GM12801 (cell line): Measurements from ENCODE around the gene C1S.

Experiments
- CTCF ChIP-seq: IDR thresholded peaks from one replicate; pipeline ENCODE4 v1.5.1; 2011; ENCODE audit warnings: control low read depth; ENCODE audit not compliant: insufficient read length; ENCODE audit errors: extremely low read depth

C1S gene

GRCh38 chr12:7108796-7109571 lies 48.5 kb downstream of the C1S start, which contains the start of gene C1RL:
Gene C1RL (minus strand): TSS chr12:7109214. CDS start chr12:7109180, 34 bp downstream.
- TF ChIP-seq CTCF = peak; percentile 48

GRCh38 chr12:7109572-7109920 lies 49.0 kb downstream of the C1S start:
- no peak for TF ChIP-seq CTCF

- TF ChIP-seq CTCF = no peak
Measured at GRCh38 chr12:7110661-7111060, 50.1 kb downstream of the C1S start.

- TF ChIP-seq CTCF = no peak
Measured at GRCh38 chr12:7112041-7112440, 51.5 kb downstream of the C1S start.

- no peak for TF ChIP-seq CTCF
Measured at GRCh38 chr12:7113389-7113871, 52.9 kb downstream of the C1S start.

- TF ChIP-seq CTCF = no peak
Measured at GRCh38 chr12:7114008-7114407, 53.5 kb downstream of the C1S start.

- TF ChIP-seq CTCF = no peak
Measured at GRCh38 chr12:7114851-7115250, 54.3 kb downstream of the C1S start.
